HG03521 (cell line): ENCODE measurements around the gene BCO1.

Experiments used
- ATAC-seq: cut with Tn5 transposase; IDR thresholded peaks from one replicate; pipeline ENCODE4 v1.9.1; 2021; ENCODE audit warnings: mild to moderate bottlenecking, moderate library complexity; ENCODE audit not compliant: unreplicated experiment

The BCO1 gene

DNA sequence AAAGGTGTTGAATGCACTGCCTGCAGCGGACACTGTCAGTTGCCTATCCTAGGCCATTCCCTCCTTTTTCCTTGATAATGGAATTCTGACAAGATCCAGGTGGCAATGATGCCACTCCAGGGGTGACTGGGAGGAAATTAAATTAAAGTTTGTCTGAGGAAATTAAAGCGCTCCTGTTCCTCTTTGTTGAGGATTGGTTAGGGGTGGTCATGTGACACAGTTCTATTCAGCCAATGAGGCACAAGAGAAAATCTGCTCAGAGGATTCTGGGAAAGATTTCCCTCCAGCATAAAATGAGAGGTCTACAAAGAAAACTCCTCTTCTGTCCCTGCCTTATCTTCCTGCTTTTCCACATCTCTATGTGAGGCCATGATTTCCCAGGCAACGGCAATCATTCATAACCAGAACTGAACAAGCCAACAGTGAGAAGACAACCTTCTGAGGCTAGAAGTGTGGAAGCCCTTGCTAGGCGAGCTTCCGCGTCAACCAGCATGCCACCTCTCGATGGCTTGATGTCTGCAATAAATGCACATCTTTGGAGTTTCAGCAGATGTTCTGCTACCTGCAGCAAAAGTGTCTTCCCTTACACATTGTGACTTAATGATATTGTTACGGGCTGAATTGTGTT, 5.6 kb upstream of the BCO1 start:
- no peak for ATAC-seq

DNA sequence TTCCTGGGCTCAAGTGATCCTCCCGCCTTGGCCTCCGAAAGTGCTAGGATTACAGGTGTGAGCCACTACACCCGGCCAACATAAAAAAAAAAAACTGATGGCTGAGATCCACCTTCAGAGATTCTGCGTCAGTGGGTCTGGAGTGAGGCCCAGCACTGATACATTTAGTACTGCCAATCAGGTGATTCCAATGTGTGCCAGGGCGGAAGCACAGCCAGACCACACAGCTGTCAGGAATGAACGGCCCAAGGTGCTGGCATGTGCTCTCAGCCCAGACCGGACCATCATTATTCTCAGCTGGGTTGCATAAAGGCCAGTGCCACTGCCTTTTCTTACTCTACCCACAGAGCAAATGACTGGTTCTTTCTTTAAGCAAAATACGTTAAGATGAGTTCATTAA, 1.2 kb upstream of the BCO1 start:
- ATAC-seq: no peak

DNA sequence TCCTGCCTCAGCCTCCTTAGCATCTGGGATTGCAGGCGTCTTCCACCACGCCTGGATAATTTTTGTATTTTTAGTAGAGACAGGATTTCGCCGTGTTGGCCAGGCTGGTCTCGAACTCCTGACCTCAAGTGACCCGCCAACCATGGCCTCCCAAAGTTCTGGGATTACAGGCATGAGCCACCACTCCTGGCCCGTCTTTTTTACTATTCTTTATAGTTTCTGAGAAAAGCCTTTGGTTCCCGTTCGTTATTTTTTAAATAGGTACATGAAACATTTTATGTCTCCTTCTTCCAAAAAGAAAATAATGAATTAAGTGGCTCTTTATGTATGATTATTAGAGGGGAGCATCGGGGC, 570 bp upstream of the BCO1 start:
- no peak for ATAC-seq

DNA sequence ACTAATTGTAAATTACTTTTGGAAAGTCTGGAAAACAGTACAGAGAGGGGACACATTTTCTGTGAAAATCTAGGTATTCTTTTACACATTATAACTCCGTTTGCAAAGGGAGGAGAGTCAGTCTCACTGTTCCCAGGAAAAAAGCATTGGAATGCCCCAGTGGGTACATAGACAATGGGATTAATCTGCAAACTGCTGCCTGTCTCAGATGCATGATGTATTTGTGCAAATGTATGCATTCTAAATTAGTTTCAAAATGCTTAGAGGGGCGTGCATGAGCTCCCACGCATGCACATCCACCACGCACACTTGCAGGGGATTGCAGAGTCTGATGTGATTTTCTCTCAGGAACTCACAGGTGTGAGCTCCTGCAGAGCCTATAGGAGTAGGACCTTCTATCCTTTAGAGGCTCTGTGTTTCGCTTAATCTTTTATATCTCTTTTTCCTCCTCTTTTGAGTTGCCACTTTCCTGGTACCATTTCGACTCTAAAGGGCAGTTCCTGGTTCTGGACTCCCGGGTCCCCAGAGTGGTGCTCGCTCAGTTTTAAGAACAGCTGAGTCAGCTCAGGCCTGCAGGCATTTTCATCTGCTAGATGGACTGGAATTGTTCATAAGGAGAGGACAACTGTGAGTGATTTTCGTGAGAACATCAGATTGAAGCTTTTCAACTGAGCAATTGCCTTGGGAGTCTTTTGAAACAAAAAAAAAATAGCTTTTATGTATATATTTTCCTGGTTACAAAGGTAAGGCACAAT, 1.1 kb downstream of the BCO1 start:
- no peak for ATAC-seq

DNA sequence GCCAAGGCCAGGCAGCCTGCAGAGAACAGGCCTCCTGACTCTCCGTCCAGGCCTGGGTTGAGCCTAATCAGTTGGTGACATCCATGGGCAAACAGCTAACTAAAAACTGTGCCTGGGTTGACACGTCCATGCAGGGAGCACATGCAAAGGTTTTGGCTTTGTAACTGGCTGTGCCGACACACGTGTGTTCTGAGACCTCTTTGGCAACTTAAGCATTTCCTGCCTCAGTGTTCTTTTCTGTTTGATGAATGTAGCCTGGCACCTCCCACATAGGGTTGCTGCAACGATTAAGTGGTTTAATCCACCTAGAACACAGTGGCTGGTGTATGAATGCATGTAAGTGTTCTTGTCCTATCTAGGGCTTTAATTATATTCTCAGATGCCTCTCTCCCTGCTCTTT, 3.2 kb downstream of the BCO1 start:
- no peak for ATAC-seq

DNA sequence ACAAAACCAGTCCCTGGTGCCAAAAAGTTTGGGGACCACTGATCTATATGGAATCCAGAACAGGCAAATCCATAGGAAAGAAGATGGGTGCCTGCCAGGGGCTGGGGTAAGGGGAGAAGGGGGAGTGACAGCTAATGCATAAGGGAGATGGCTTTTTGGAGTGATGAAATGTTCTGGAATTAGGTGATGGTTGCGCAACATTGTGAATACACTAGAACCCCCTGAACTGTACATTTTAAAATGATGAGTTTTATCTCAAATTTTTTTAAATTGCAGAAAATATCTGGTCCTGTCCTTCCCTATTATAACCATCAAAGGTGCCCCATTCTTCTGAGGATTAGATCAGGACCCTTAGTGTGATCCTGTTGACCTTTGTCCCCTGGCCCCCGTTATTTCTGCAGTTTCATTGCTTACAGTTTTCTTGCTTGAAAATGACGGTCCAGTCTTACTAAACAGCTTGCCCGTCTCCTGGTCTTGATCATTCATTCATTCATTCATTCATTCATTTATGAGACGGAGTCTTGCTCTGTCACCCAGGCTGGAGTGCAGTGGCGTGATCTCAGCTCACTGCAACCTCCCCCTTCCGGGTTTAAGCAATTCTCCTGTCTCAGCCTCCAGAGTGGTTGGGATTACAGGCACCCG, 4.6 kb downstream of the BCO1 start:
- no peak for ATAC-seq

DNA sequence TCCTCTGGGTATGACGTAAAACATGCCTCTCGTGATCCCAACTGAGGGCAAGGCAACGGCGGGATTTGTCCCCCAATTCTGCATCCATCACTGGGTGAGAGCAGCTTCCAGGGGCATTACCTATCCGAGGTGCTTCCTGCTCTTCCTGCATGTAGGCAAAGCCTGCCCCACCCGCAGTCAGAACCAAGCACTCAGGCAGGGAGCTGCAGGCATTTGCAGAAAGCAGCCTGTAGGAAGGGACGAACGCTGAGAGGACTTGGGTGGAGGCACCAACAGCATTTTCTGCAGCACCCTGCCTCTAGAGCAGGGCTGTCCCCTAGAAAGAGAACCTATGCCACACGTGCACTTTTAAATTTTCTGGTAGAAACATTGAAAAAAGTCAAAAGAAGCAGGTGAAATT, 5.5 kb downstream of the BCO1 start:
- ATAC-seq: no peak

DNA sequence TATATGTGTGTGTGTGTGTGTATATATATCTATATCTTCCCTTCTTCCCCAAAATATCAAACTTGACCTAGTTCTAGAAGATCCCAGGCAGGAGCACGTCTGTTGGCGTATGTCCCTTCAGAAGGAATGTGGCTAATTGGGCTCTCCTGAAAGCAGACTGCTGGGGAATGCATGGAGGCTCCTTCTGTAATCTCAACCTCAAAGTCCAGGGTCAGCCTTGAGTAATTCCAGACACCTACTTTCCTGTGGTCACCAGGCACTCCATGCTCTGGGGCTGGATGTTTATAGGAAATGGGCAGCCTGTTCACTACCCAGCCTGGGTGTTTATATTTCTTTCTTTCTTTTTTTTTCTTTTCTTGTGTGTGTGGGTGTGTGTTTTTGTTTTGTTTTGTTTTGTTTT, 13.4 kb downstream of the BCO1 start:
- ATAC-seq: no peak

DNA sequence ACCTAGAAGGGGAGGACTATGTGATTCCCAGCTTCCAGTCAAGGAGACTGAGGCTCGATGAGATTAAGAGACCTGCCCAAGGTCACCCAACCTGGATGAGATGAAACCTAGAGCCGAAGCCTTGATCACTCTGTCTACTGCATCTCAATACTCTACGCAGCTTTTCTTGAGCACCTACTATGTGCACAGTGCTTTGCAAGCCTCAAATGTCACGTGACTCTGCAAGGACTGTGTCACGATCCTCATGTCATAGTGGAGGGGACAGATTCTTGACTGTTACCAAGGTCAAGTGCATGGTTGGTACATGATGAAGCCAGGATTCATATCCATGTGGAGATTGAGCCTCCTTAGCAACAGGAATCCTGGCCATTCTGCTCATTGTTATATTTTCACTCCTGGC, 14.7 kb downstream of the BCO1 start:
- ATAC-seq: no peak

DNA sequence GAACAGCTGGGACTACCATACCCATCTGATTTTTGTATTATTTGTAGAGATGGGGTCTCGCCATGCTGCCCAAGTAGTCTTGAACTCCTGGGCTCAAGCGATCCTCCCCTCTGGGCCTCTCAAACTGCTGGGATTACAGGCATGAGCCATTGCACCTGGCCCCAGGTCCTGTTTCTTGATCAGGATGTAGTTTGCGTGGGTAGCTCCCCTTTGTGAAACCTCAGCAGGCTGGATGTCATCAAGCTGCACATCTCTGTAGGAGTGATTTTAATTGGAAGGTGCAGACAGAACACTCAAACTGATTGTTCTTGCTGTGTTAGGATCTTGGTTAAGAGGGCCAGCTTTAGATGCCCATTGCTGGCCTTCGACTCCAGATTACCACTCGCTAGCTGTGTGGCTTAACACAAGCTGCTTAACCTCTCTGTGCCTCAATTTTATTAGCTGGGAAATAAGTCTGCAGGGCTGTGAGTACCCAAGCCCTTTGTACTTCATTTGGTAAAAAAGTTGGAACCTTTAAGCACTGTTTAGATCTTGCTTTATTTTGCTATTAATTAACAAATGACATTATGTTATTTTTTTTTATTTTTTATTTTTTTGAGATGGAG, 16.5 kb downstream of the BCO1 start:
- ATAC-seq: no peak

DNA sequence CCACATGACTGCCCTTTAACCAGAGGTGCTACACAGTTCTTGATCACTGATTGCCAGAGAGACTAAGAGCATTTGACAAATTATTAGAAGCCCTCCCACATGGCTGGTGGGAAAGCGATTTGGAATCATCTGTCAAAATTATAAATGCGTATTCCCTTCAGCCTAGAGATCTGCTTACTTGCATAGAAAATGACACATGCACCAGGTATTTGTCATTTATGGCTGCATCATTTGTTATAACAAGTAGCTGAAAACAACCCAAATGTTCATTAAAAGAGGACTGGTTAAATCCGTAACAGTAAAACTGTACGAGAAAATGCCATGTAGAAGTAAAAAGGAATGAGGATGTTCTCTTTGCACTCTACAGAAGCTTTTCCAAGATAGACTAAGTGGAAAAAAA, 21.4 kb downstream of the BCO1 start:
- no peak for ATAC-seq

DNA sequence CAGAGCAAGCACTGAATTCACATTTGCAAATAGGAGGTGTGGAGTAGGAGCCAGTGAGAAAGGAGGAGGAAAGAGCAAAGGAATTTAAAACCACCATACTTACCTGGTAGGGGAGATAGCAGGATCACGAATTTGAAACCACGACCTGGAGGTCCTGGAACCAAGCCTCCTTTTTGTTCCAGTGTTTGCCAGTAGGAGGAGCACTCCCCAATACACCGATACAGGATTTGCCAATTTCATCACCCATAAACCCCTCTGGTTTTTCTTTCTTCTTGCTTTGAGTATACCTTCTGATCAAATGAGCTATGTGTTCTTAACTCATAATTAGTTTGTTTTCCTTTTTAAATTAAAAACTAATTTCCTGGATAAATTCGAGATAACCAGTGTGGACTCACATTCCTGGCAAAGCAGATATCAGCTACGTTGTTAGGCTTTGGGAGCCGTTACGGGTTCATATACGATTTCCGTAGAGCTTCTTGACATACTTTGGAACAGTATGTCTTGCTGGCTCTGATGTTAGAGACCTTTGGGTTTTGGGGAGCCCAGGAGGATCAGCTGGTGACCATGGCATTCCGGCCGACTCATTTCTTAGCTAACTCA, 22.7 kb downstream of the BCO1 start:
- no peak for ATAC-seq

DNA sequence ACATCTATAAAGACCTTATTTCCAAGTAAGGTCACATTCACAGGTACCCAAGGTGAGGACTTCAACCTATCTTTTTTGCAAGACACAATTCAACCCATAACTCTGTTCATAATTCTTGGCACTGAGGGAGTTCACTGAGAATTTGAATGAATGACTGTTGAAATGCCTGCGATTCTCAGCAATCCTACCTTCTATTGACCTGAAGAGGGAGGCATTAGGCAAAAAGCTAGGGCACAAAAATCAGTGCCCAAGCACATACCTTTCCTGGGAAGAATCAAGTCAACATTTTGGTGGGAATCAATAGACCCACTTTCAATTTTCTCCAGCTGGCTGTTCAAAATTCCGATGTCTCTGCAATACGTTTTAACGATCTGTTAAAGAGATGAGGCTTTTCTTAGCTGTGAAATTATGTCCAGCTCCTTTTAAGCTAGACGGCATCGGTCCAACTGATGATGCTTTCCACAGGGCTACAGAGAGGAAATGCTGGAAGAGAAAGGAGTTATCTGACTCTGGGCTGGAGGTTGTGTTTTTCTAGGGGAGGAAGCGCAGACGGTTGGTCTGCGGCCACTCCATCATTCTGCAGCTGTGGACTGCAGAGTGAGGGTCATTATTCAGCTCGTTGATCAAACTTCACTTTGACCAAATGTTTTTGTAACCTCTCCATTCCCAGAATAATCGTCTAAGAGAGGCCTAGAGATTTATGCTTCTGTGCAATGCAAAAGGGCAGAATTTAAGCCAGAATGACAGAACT, 25.2 kb downstream of the BCO1 start:
- ATAC-seq: no peak

DNA sequence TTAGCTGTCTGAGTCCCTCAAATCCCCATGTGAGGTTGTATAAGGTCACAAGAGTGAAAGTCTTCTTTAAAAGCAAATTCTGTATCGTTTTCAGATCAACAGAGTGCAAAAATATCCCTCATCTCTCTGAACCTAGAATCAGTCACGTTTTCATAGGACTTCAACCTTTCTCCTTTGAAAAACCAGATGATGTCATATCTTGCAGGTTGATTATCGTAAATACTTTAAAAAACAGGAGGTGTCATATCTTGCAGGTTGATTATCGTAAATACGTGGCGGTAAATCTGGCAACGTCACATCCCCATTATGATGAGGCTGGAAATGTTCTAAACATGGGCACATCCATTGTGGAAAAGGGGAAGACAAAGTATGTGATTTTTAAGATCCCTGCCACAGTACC, 25.9 kb downstream of the BCO1 start:
- no peak for ATAC-seq

DNA sequence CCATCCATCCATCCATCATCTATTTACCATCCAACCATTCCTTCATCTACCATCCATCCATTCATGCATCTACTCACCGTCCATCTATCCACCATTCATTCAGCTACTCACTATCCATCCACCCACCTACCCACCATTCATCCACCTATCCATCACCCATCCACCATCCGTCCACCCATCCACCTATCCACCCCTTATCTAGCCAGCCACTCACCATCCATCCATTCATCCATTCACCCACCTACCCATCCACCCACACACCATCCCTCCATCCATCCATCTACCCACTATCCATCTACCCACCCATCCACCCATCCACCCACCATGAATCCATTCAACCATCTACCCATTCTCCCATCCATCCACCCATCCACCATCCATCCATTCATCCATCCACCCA, 26.6 kb downstream of the BCO1 start:
- no peak for ATAC-seq

DNA sequence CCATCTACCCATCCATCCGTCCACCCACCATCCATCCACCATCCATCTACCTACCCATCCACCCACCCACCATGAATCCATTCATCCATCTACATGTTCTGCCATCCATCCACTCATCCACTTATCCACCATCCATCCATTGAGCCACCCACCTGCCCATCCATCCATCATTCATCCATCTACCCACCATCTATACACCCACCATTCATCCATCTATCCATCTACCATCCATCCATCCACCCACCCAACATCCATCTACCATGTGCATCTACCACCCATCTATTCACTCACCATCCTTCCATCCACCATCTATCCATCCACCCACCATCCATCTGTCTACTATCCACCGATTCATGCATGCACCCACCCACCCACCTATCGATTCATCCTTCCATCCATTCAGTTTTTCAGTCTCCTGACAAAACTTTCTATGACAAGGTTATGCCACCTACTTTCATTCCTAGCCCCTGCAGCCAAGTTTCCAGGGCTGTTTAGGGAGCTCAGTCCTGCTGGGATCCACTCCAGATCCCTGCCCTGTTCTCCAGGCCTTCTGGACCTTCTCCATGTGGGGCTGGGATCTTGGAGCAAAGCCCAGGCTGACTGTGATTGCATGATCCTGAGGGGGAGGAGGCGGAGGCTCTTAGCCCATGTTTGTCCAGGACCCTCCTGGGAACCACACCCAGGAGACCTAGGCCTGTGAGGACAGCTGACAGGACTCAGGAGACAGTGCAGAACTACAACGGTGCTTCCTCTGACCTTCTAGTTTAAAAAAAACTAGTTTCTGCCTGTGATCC, 27.4 kb downstream of the BCO1 start:
- ATAC-seq: no peak

DNA sequence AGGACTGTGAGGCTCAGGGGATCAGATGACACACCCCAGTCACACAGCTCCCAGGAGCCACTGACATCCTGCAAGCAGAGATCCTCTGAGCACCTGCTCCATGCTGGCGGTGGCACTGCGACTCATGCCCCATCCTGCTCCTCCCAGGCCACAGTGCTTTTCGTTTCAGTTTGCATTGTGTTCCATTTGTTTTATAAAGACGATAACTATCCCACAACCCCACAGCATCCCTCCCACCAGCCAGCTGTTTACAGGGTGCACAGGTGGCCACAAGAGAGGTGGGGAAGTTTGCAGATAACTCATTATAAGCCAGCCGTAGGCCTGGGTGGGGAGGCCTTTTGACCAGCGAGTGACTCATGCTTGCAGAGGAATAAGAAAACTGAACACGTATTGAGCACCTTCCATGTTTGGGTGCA, 28.2 kb downstream of the BCO1 start:
- ATAC-seq: no peak

DNA sequence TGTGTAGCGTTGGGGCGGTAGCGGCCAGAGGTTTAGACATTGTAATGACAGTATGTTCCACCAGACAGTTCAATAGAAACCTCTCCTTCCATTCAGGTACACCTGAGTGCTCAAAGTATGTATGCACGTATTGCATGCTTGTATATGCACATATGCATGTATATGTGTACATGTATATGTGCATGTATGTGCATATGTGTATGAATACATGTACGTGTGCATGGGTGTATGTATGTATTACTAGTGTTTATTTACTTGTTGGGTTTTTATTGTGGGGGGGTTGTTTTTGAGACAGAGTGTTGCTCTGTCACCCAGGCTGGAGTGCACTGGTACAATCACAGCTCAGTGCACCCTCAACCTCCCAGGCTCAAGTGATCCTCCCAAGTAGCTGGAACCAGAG, 30.0 kb downstream of the BCO1 start:
- ATAC-seq: no peak

DNA sequence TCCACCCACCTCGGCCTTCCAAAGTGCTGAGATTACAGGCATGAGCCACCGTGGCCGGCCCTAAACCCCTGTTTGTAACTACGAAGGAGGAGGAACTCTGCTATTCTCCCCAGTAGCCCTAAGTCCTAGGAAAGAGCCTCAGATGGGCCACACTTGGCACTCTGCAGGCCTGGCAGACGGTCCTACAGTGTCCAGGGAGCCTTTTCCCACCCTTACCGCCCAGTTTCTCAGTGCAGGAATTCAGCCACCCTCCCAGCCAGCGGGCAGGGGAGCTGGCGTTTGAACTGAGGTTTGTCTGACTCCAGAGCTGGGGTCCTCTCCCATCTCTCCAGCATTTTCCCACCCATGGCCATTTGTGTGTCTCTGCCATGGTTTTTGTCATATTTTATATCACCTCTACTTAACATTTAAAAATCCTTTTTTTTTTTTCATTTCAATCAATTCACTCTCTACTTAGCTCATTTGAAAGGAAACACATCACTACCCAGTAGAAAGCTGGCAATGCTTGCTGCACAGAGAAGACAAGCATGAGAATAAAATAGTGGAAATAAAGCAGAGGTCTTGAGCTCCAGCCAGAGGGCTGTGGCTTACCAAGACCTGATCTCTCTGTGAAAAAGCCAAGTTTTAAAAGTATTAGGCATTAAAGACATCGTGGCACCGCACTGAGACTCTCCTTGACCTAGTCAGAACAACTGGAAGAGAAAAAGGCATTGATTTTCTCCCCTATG, 34.9 kb downstream of the BCO1 start:
- no peak for ATAC-seq
